Endothelial cell of umbilical vein (primary cell): ENCODE results near the gene KIAA0232.

Source experiments
- CTCF ChIP-seq, 2 donors: IDR thresholded peaks; 1 replicate in 1 of 2; 2 replicates in 1 of 2; pipeline ENCODE4 v1.5.1; 2011; ENCODE audit warnings: low read length in 2 of 2, mild to moderate bottlenecking in 2 of 2, moderate library complexity in 2 of 2, control low read depth in 1 of 2, inconsistent platforms in 1 of 2, low read depth in 1 of 2; ENCODE audit not compliant: insufficient read depth in 1 of 2; ENCODE audit errors: extremely low read depth in 1 of 2
- EZH2 ChIP-seq: IDR thresholded peaks from 2 replicates; pipeline ENCODE4 v1.6.1; 2012; ENCODE audit warnings: borderline replicate concordance, low read depth, mild to moderate bottlenecking, moderate library complexity, low read length, inconsistent platforms; ENCODE audit not compliant: severe bottlenecking
- FOS ChIP-seq: IDR thresholded peaks from 2 replicates; pipeline ENCODE4 v1.6.1; 2011; ENCODE audit warnings: mild to moderate bottlenecking, low read length, moderate library complexity, borderline replicate concordance; ENCODE audit not compliant: insufficient read depth
- JUN ChIP-seq: IDR thresholded peaks from 2 replicates; pipeline ENCODE4 v1.6.1; 2011; ENCODE audit warnings: borderline replicate concordance, low read depth; ENCODE audit not compliant: insufficient read length, insufficient read depth
- MAX ChIP-seq: IDR thresholded peaks from 2 replicates; pipeline ENCODE4 v1.6.1; 2011; ENCODE audit not compliant: insufficient read depth, insufficient read length
- MYC ChIP-seq: IDR thresholded peaks from one replicate; pipeline ENCODE4 v1.6.1; 2011; ENCODE audit warnings: mild to moderate bottlenecking, low read depth, low read length
- POLR2A ChIP-seq: IDR thresholded peaks from 2 replicates; pipeline ENCODE4 v1.6.1; 2012; ENCODE audit warnings: low read depth, mild to moderate bottlenecking, control low read depth, low read length
- POLR2AphosphoS5 ChIP-seq: IDR thresholded peaks from 2 replicates; pipeline ENCODE4 v1.6.1; 2012; ENCODE audit warnings: low read depth, mild to moderate bottlenecking, control low read depth, low read length, moderate library complexity; ENCODE audit not compliant: insufficient read depth

- no peak for TF ChIP-seq CTCF (IDR thresholded peaks at IDR 0.05; ENCODE audit: extremely low read depth in 1 of 2, insufficient read depth in 1 of 2, low read depth in 1 of 2, low read length in 2 of 2)
- TF ChIP-seq EZH2 = no peak
- TF ChIP-seq POLR2AphosphoS5 = no peak
- no peak for TF ChIP-seq MAX
- TF ChIP-seq POLR2A = no peak
- no peak for TF ChIP-seq MYC
- TF ChIP-seq JUN = no peak
- no peak for TF ChIP-seq FOS
These were observed 107.8 kb downstream of the KIAA0232 start for GRCh38 chr4:6890358-6890757.
